Measurements from ENCODE around the gene DCAF8L2.

DNA sequence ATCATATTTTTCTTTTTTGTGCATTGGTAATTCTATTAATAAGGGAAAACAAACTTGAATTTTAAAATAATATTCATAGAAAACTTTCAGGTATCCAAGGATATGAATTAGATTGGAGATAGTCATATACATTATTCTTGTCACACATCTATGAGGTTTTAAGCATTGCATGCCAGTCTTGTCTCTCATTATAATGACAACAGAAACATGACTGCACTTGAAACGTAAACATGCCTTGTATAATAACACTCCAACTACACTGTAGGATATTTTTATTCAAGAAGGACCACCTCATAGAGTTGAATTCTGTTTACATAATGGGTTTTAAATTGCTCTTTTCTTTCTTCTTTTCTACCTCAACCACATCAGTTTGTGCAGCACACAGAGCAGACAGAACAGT, 104.5 kb downstream of the DCAF8L2 start:
- TF ChIP-seq, protein P1, sequence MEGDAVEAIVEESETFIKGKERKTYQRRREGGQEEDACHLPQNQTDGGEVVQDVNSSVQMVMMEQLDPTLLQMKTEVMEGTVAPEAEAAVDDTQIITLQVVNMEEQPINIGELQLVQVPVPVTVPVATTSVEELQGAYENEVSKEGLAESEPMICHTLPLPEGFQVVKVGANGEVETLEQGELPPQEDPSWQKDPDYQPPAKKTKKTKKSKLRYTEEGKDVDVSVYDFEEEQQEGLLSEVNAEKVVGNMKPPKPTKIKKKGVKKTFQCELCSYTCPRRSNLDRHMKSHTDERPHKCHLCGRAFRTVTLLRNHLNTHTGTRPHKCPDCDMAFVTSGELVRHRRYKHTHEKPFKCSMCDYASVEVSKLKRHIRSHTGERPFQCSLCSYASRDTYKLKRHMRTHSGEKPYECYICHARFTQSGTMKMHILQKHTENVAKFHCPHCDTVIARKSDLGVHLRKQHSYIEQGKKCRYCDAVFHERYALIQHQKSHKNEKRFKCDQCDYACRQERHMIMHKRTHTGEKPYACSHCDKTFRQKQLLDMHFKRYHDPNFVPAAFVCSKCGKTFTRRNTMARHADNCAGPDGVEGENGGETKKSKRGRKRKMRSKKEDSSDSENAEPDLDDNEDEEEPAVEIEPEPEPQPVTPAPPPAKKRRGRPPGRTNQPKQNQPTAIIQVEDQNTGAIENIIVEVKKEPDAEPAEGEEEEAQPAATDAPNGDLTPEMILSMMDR (IDR thresholded peaks at IDR 0.05) = no peak
- TF ChIP-seq POLR2A (IDR thresholded peaks at IDR 0.05) = no peak
